Measurements from ENCODE around the gene SLC8A3. TPM values are rescaled to one million over a fixed set of nuclear protein-coding genes. Genes with fewer than 3 reads are reported as not detected.

Gene SLC8A3
- total and polyA plus RNA-seq, 2 experiments from 2014 or later, result 0.42 to 2.6 TPM

- no peak overlapping the region for H3K4me2 ChIP-seq
- no peaks in the 10 kb centered on the region for H3K27me3 ChIP-seq
- no peak for DNase-seq (ENCODE audit: low spot score)
- H2AFZ ChIP-seq, result no peak overlapping the region
- no peaks in the 10 kb centered on the region for H3K4me1 ChIP-seq (ENCODE audit: insufficient read depth)
- H3K79me2 ChIP-seq, result no peaks in the 10 kb centered on the region
- H3K36me3 ChIP-seq (replicated peaks; ENCODE audit: insufficient read depth, low read depth), result no peaks in the 10 kb centered on the region
- H3K9me2 ChIP-seq (replicated peaks; ENCODE audit: insufficient read depth), result no peaks in the 10 kb centered on the region
- no peaks in the 10 kb centered on the region for H4K20me1 ChIP-seq (ENCODE audit: insufficient read depth, poor library complexity, severe bottlenecking)
- TF ChIP-seq EZH2 (IDR thresholded peaks at IDR 0.05; ENCODE audit: borderline replicate concordance) (no peak), EZH2phosphoT487 (IDR thresholded peaks at IDR 0.05; ENCODE audit: low read depth, severe bottlenecking, unreplicated experiment) (no peak), CTCF (IDR thresholded peaks at IDR 0.05; ENCODE audit: poor library complexity) (no peak)
- H3K4me3 ChIP-seq, result no peak overlapping the region
- WGBS (ENCODE audit: low lambda C conversion rate, missing lambda C conversion rate), result 80% methylated on average over 6 of the region's 6 CpGs
- H3K27ac ChIP-seq, result no peak overlapping the region
- H3K9me3 ChIP-seq (ENCODE audit: low read depth), result no peaks in the 10 kb centered on the region
Observed at GRCh38 chr14:70029296-70030132, 159.2 kb downstream of the SLC8A3 start.

- no peaks in the 10 kb centered on the region for H3K27me3 ChIP-seq
- H3K79me2 ChIP-seq, result no peaks in the 10 kb centered on the region
- H3K27ac ChIP-seq, result no peak overlapping the region
- H3K4me3 ChIP-seq, result no peak overlapping the region
- DNase-seq (ENCODE audit: low spot score), result peak; percentile 83
- no peaks in the 10 kb centered on the region for H4K20me1 ChIP-seq (ENCODE audit: insufficient read depth, poor library complexity, severe bottlenecking)
- H3K4me1 ChIP-seq (ENCODE audit: insufficient read depth), result no peaks in the 10 kb centered on the region
- 34% methylated on average over 17 of the region's 17 CpGs for WGBS (ENCODE audit: low lambda C conversion rate, missing lambda C conversion rate)
- TF ChIP-seq EZH2phosphoT487 (IDR thresholded peaks at IDR 0.05; ENCODE audit: low read depth, severe bottlenecking, unreplicated experiment), result no peak
- peak; percentile 92 for TF ChIP-seq CTCF (IDR thresholded peaks at IDR 0.05; ENCODE audit: poor library complexity)
- H2AFZ ChIP-seq, result no peak overlapping the region
- H3K9me2 ChIP-seq (replicated peaks; ENCODE audit: insufficient read depth), result no peaks in the 10 kb centered on the region
- H3K36me3 ChIP-seq (replicated peaks; ENCODE audit: insufficient read depth, low read depth), result no peaks in the 10 kb centered on the region
- no peaks in the 10 kb centered on the region for H3K9me3 ChIP-seq (ENCODE audit: low read depth)
- no peak overlapping the region for H3K4me2 ChIP-seq
Observed at GRCh38 chr14:70027785-70028428, 160.8 kb downstream of the SLC8A3 start.

GRCh38 chr14:70023871-70024270, 164.9 kb downstream of the SLC8A3 start:
- Histone ChIP-seq H3K9me2 (replicated peaks; ENCODE audit: insufficient read depth) (no peaks in the 10 kb centered on the region), H3K4me2 (no peak overlapping the region), H3K27ac (no peak overlapping the region), H3K79me2 (no peaks in the 10 kb centered on the region), H3K27me3 (no peaks in the 10 kb centered on the region), H3K4me1 (ENCODE audit: insufficient read depth) (no peaks in the 10 kb centered on the region), H2AFZ (no peak overlapping the region), H3K4me3 (no peak overlapping the region), H4K20me1 (ENCODE audit: insufficient read depth, poor library complexity, severe bottlenecking) (no peaks in the 10 kb centered on the region), H3K9me3 (ENCODE audit: low read depth) (no peaks in the 10 kb centered on the region), H3K36me3 (replicated peaks; ENCODE audit: insufficient read depth, low read depth) (no peaks in the 10 kb centered on the region)
- DNase-seq (ENCODE audit: low spot score), result no peak
- 45% methylated on average over 1 of the region's 1 CpG for WGBS (ENCODE audit: low lambda C conversion rate, missing lambda C conversion rate)
- TF ChIP-seq CTCF (IDR thresholded peaks at IDR 0.05; ENCODE audit: poor library complexity), result no peak
- TF ChIP-seq EZH2 (IDR thresholded peaks at IDR 0.05; ENCODE audit: borderline replicate concordance), result no peak
- no peak for TF ChIP-seq EZH2phosphoT487 (IDR thresholded peaks at IDR 0.05; ENCODE audit: low read depth, severe bottlenecking, unreplicated experiment)

All from hepatocyte (in vitro differentiated cells).